SU-DHL-6 (cell line): ENCODE measurements around the gene WDR7.

Experiments used
- CTCF ChIP-seq: fragments of 200-600 bp; sonication (generic); IDR thresholded peaks from one replicate; pipeline ENCODE4 v1.5.1; 2017; ENCODE audit warnings: antibody characterized with exemption, mild to moderate bottlenecking, low read length, moderate library complexity; ENCODE audit not compliant: insufficient read depth, poor library complexity, severe bottlenecking
- EZH2phosphoT487 ChIP-seq: fragments of 200-600 bp; sonication (generic), shearing (Covaris generic); conservative IDR thresholded peaks from 2 replicates; pipeline ENCODE4 v1.6.1; 2018; ENCODE audit warnings: mild to moderate bottlenecking, antibody characterized with exemption, low read length, moderate library complexity, mixed read lengths

- TF ChIP-seq CTCF, result no peak
- no peak for TF ChIP-seq EZH2phosphoT487
These were observed 10.9 kb downstream of the WDR7 start for GRCh38 chr18:56662063-56662408.
